Kidney (tissue), 14 donors: Measurements from ENCODE around the gene CHMP4A. TPM values are rescaled to one million over a fixed set of nuclear protein-coding genes. Genes with fewer than 3 reads are reported as not detected.
A peak's percentile ranks its signal among the peaks of the same experiment; 100 is the strongest.

ENCODE experiments used
- DNase-seq, 5 donors: peaks; one replicate each; pipeline ENCODE4 v3.0.0-alpha.2; 2013 to 2020
- FAIRE-seq: peaks from 2 replicates; lab custom pipeline; 2012; peaks lifted over from hg19 to GRCh38; lab: Jason Lieb, UNC
- H3K27ac ChIP-seq, 2 donors: one replicate each; pipeline ENCODE4 v1.7.0; 2013; ENCODE audit warnings: low read depth in 2 of 2, low read length in 2 of 2, inconsistent platforms in 1 of 2
- H3K27me3 ChIP-seq: one replicate; pipeline ENCODE4 v1.7.1; 2013; ENCODE audit warnings: low read length, inconsistent platforms; ENCODE audit not compliant: control insufficient read depth, insufficient read depth
- H3K36me3 ChIP-seq, 3 donors: one replicate each; pipeline versions ENCODE4 v1.7.0 to v1.7.1; 2013; ENCODE audit warnings: low read length in 3 of 3, control low read depth in 1 of 3, inconsistent platforms in 1 of 3; ENCODE audit not compliant: insufficient read depth in 3 of 3, control insufficient read depth in 2 of 3
- H3K4me1 ChIP-seq, 3 donors: one replicate each; pipeline versions ENCODE4 v1.7.0 to v1.7.1; 2013; ENCODE audit warnings: low read length in 3 of 3, inconsistent platforms in 1 of 3, low read depth in 1 of 3; ENCODE audit not compliant: control insufficient read depth in 2 of 3, insufficient read depth in 2 of 3
- H3K4me3 ChIP-seq, 3 donors: one replicate each; pipeline versions ENCODE4 v1.7.0 to v1.8.1; 2013; ENCODE audit warnings: low read length in 3 of 3, control low read depth in 1 of 3, inconsistent platforms in 1 of 3
- H3K9ac ChIP-seq, 3 donors: one replicate each; pipeline versions ENCODE4 v1.7.0 to v1.7.1; 2013; ENCODE audit warnings: low read length in 3 of 3, control low read depth in 1 of 3, inconsistent platforms in 1 of 3
- H3K9me3 ChIP-seq, 3 donors: one replicate each; pipeline versions ENCODE4 v1.7.0 to v1.7.1; 2013; ENCODE audit warnings: low read length in 3 of 3, control low read depth in 1 of 3, inconsistent platforms in 1 of 3; ENCODE audit not compliant: control insufficient read depth in 2 of 3, insufficient read depth in 1 of 3
- CTCF ChIP-seq: IDR thresholded peaks from 3 replicates; pipeline ENCODE4 v1.5.1; 2012; ENCODE audit warnings: mild to moderate bottlenecking, moderate library complexity, borderline replicate concordance; ENCODE audit not compliant: insufficient read depth; ENCODE audit errors: extremely low read depth
- intact Hi-C: fragments of 100-400 bp; cut with DNase I; formaldehyde crosslinking; loops from one replicate; pipeline ENCODE4 v1.11.1; 2022
- polyA plus RNA-seq: library from polyadenylated mRNA; stranded (reverse); fragments of 350-450 nt; fragmentation: Illumina TruSeq; extraction: RNeasy Lipid Tissue Mini Kit (QIAGEN cat#74804); gene quantifications from one replicate; pipeline ENCODE4 v1.2.3, GENCODE V29; 2014; ENCODE audit warnings: low read depth, low replicate concordance; ENCODE audit not compliant: insufficient read depth
- total RNA-seq: library from RNA; stranded (reverse); fragmentation: NEBNext Ultra II Directional; extraction: Animal tissue kit (Norgen Biotek cat#: 25700); gene quantifications from one replicate; pipeline ENCODE4 v1.2.1, GENCODE V29; 2021
- donor health status: control.
- donor health status: control.
- donor health status: control.
- donor health status: control.
- donor health status: control.
- donor health status: DM: yes; HTN: yes; CAD: no.
- donor health status: Normal renal cell carcinoma (clear cell type).

The CHMP4A gene
- total and polyA plus RNA-seq, 2 donors from 2014 or later: 65.1 to 72.2 TPM

GRCh38 chr14:24183014-24183481 is 30.2 kb downstream of the CHMP4A start:
- TF ChIP-seq CTCF: no peak
- H3K4me1 ChIP-seq: peaks cover 0 to 26% (median 22%) of the 10 kb centered on the region in 3 donors
- H3K9ac ChIP-seq: no peak overlapping the region
- no peak overlapping the region for H3K4me3 ChIP-seq
- H3K27ac ChIP-seq: no peak overlapping the region
- intact Hi-C loops: no loop called here
- H3K36me3 ChIP-seq: peaks cover 0 to 45% (median 27%) of the 10 kb centered on the region in 3 donors
- H3K9me3 ChIP-seq: no peaks in the 10 kb centered on the region
- FAIRE-seq: no peak
- no peaks in the 10 kb centered on the region for H3K27me3 ChIP-seq
- no peak for DNase-seq

GRCh38 chr14:24182110-24182882 is 31.0 kb downstream of the CHMP4A start:
- Histone ChIP-seq H3K4me1 (peaks cover 0 to 18% (median 15%) of the 10 kb centered on the region in 3 donors), H3K9me3 (no peaks in the 10 kb centered on the region), H3K36me3 (peaks cover 0 to 45% (median 27%) of the 10 kb centered on the region in 3 donors), H3K27ac (no peak overlapping the region), H3K27me3 (no peaks in the 10 kb centered on the region), H3K9ac (no peak overlapping the region), H3K4me3 (no peak overlapping the region)
- DNase-seq: peak in 1 of 5 donors; percentile 64
- FAIRE-seq: no peak
- no peak for TF ChIP-seq CTCF
- intact Hi-C loops: no loop called here

- no peak for TF ChIP-seq CTCF
- Histone ChIP-seq H3K4me1 (peaks cover 0 to 18% (median 15%) of the 10 kb centered on the region in 3 donors), H3K36me3 (peaks cover 0 to 43% (median 27%) of the 10 kb centered on the region in 3 donors), H3K9me3 (no peaks in the 10 kb centered on the region), H3K9ac (no peak overlapping the region), H3K4me3 (no peak overlapping the region), H3K27me3 (no peaks in the 10 kb centered on the region), H3K27ac (peak overlapping the region; percentile 39 to 92)
- FAIRE-seq: no peak
- DNase-seq: peak in 1 of 5 donors; percentile 72
- intact Hi-C loops: no loop called here
These were observed 31.8 kb downstream of the CHMP4A start for GRCh38 chr14:24181371-24182077.
